ENCODE measurements around the gene HLCS. TPM values are rescaled to one million over a fixed set of nuclear protein-coding genes. Genes with fewer than 3 reads are reported as not detected.
"Not testable (repeated sequence)": the region's sequence is repeated elsewhere in the genome, so short reads cannot be mapped to it uniquely, and the experiment has no call there.

HLCS gene
- 27.0 and 33.1 TPM in 2 replicates for total RNA-seq (2014; rRNA removed; shearing (Covaris generic))

DNA sequence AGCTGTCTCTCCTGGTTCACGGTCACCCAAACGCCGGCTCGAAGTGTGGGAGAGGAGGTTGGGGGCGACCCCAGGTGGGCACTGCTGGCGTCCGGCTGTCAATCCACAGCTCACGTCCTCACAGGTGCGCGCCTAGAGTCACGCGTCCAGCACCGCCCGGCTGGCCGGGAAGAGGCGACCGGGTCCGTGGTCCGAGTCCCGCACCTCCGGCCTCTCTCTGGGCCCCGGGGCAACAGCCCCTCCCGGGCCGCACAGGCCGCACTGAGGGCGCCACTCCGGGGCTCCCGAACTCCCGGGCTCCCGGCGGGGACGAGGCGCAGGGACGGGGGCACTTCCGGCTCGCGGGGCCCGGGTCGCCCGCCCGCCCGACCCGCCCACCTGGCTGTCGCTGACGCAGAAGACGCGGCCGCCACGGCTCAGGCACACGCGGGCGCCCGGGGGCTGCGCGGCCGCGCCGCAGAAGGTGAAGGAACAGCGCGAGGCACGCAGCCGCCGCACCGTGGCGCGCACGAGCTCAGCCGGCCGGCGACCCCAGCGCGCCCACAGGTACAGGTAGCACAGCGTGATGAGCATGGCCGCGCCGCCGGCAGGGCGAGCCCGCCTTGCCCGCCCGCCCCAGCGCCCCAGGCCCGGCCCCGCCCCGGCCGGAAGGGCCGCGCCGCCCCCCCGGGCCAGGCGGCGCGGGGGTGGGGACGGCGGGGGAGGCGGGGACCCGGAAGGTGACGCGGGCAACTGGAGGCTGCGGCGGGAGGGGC lies at the start of gene HLCS:
Gene HLCS (minus strand): TSS at position 604 of the 755 bp plus-strand sequence. CDS start 31 bp downstream, at position 573.
- peak; percentile 88 for DNase-seq (ENCODE audit: low read depth)

- DNase-seq (ENCODE audit: low read depth): peak; percentile 94
Observed at GRCh38 chr21:37009740-37010341, 43.4 kb upstream of the HLCS start.

GRCh38 chr21:37008724-37009123 lies 42.3 kb upstream of the HLCS start:
- DNase-seq (ENCODE audit: low read depth): no peak

- peak; percentile 35 for DNase-seq (ENCODE audit: low read depth)
Observed at GRCh38 chr21:37006486-37007291, 40.2 kb upstream of the HLCS start, which contains the start of gene RIPPLY3. TSS of gene RIPPLY3 (plus strand) at chr21:37006702. CDS start at chr21:37006773, 71 bp downstream.

- DNase-seq (ENCODE audit: low read depth): no peak
Observed at GRCh38 chr21:37005548-37006485, 39.3 kb upstream of the HLCS start.

GRCh38 chr21:37003917-37004316 lies 37.4 kb upstream of the HLCS start:
- not testable (repeated sequence) for DNase-seq (ENCODE audit: low read depth)

DNA sequence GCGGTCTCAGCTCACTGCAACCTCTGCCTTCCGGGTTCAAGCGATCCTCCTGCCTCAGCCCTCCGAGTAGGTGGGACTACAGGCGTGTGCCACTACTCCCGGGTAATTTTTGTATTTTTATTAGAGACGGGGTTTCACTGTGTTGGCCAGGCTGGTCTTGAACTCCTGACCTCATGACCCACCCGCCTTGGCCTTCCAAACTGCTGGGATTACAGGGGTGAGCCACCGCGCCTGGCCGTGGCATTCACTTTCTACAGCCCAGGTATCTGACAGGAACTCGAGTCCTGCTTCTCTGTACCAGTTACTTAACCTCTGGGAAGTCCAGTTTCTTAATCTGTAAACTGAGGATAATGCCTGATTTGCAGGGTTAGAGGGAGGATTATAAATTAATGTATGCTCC lies 36.4 kb upstream of the HLCS start:
- not testable (repeated sequence) for DNase-seq (ENCODE audit: low read depth)

- DNase-seq (ENCODE audit: low read depth): no peak
Observed at GRCh38 chr21:37001441-37001840, 35.0 kb upstream of the HLCS start.

GRCh38 chr21:37000381-37000780 lies 33.9 kb upstream of the HLCS start:
- no peak for DNase-seq (ENCODE audit: low read depth)

DNA sequence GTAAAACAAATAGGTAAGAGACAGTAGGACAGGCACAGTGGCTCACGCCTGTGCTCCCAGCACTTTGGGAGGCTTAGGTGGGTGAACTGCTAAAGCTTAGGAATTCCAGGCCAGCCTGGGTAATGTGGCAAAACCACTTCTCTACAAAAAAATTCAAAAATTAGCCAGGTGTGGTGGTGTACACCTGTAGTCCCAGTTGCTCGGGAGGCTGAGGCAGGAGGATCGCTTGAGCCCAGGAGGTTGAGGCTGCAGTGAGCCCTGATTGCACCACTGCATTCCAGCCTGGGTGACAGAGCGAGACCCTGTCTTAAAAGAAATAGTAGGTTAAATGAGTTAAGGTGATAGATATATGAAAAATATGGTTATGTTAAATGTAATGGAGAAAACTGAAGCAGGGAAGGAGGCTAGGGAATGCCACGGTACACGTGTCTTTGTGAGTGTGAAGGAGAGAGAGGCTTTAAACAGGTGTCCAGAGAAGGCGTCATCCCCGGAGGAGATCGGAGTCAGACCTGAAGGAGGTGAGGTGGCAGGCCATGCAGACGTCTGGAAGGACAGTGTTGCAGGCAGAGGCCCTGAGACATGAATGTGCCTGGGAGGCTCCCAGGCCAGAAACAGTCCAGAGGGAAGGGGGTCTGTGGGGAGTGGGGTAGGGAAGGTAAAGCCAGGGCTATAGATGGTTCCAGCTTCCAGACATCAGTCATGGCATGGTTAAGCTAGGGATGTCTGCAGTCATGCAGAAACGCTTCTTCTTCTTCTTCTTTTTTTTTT lies 32.8 kb upstream of the HLCS start:
- DNase-seq (ENCODE audit: low read depth): no peak

DNA sequence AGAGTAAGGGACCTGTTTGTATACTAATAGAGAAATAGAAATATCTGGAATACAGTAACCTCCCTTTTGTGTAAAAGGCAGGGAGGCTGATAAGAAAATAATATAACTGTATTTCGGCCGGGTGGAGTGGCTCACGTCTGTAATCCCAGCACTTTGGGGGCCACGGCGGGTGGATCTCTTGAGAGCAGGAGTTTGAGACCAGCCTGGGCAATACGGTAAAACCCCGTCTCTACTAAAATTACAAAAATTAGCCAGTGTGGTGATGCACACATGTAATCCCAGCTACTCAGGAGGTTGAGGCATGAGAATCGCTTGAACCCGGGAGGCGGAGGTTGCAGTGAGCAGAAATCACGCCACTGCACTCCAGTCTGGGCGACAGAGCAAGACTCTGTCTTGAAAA lies 28.8 kb upstream of the HLCS start:
- not testable (repeated sequence) for DNase-seq (ENCODE audit: low read depth)

DNA sequence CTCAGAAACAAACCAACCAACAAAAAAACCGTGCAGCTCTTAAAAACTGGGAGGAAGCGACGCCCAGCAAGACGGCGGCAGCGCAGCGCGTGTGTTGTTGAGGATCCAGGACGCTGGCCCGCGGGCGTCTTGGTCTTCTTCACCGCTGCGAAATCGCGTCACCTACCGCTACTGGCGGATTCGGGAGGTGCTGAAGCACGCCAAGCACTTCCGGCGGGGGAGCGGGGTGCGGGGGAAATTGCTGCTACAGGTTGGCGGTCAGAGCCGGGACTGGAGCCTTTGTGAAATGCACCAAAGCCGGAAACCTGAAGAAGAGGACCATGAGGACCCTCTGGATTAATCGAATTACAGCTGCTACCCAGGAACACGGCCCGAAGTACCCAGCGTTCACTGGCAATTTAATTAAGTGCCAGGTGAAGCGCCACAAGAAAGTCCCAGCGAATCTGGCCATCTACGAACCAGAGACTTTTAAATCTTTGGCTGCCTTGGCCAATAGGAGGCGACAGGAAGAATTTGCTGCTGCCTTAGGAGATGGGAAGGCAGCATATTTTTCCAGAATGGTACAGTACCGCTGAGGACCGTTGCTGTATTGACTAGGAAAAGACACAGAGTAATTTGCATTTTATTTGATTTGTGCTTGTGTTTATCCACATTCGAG lies 28.2 kb upstream of the HLCS start:
- no peak for DNase-seq (ENCODE audit: low read depth)

- DNase-seq (ENCODE audit: low read depth): no peak
Observed at GRCh38 chr21:36992671-36993070, 26.2 kb upstream of the HLCS start.

GRCh38 chr21:36990508-36991205 lies 24.2 kb upstream of the HLCS start:
- no peak for DNase-seq (ENCODE audit: low read depth)

GRCh38 chr21:36989699-36990507 lies 23.4 kb upstream of the HLCS start:
- DNase-seq (ENCODE audit: low read depth): peak; percentile 98

- DNase-seq (ENCODE audit: low read depth): not testable (repeated sequence)
Observed at GRCh38 chr21:36989199-36989698, 22.8 kb upstream of the HLCS start.

GRCh38 chr21:36988536-36988935 lies 22.1 kb upstream of the HLCS start:
- no peak for DNase-seq (ENCODE audit: low read depth)

DNA sequence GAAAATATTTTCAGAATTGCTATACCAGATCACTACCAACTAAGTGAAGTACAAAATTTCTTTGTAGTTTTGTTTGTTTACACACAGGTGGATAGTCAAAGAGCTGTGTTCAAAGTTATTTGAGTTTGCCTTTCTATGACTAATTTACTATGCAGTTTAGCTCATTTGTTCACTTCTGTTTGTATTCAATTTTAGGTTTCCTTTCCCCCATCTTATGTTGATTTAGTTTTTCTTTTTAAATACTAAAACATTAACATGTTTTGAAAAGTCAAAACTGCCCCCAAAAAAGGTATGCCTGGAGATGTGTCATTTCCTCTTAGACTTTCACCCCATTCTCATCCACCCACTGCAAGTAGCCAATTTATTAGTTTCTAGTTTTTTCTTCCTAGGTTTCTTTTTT lies 21.4 kb upstream of the HLCS start:
- no peak for DNase-seq (ENCODE audit: low read depth)
